22Rv1 (cell line): ENCODE data around the gene GLYATL1B.
"Not testable (repeated sequence)": the region's sequence is repeated elsewhere in the genome, so short reads cannot be mapped to it uniquely, and the experiment has no call there.

Experiments
- H3K27ac ChIP-seq: fragments of 450-650 bp; 2 replicates; pipeline ENCODE4 v1.5.1; 2017
- CTCF ChIP-seq: fragments of 450-650 bp; IDR thresholded peaks from 2 replicates; pipeline ENCODE4 v1.5.1; 2017; ENCODE audit warnings: mild to moderate bottlenecking
- ZFX ChIP-seq: fragments of 450-650 bp; IDR thresholded peaks from 2 replicates; pipeline ENCODE4 v1.6.1; 2017; ENCODE audit warnings: antibody characterized with exemption, borderline replicate concordance

The GLYATL1B gene

GRCh38 chr11:59069087-59069486 is 17.0 kb upstream of the GLYATL1B start:
- TF ChIP-seq CTCF (no peak), ZFX (no peak)
- H3K27ac ChIP-seq, result peak overlapping the region; percentile 80

- TF ChIP-seq CTCF (no peak), ZFX (no peak)
- no peak overlapping the region for H3K27ac ChIP-seq
Observed at GRCh38 chr11:59076876-59077571, 9.1 kb upstream of the GLYATL1B start.

DNA sequence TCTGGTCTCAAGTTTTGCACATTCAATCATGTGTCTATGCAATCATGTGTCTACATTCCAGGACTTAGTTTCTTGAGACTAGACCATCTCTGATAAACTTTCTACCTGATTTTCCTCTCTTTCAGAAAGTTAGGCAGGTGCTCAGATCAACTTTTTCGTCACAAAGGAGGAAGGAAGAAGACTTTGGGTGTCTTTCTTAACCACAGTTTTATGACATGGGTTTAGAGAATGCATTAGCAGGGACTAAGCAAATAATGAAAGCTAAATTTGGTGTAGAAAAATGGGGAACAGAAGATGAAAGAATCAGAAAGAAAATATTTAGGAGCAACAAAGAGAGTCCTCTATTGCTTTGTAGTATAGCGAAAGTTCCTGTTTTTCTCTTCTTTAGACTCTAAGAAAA is 7.7 kb upstream of the GLYATL1B start:
- H3K27ac ChIP-seq, result no peak overlapping the region
- no peak for TF ChIP-seq ZFX
- TF ChIP-seq CTCF, result no peak

DNA sequence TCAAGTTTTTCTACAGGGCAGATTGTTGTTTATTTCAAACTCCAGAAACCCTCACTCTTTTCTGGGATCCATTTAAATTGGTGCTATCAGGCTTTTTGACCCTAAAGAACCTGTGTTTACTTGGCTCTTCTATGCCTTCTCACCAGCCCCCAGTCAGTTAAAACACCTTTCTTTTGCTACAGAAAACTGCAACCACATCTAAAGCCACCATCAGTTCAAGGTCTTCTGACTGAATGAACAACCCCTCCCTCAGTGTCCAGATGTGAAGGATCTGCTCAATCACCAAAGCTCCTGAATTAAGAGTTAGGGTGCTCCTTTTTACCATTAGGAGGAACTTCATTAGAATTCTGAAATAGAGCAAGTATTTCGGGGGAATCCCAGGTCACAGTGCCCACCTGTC is 7.0 kb upstream of the GLYATL1B start:
- TF ChIP-seq ZFX (no peak), CTCF (no peak)
- H3K27ac ChIP-seq, result no peak overlapping the region

DNA sequence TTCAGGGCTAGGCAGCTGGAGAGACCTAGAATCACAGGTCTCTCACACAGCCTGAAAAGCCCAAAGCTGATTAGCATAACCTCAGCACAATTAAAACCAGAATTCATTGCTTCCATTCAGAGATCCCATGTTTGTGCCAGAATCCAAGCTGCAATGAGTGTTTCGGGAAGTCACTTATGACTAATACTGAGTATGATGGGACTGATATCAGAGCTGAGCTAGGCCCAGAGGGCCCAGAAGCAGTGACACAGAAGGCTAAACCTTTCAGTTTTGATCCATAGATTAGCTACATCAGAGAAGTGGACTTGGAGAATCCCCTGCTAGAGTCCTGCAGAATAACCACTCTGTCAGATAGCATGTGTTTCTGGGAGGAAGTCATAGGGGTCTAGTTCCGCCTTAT is 5.7 kb upstream of the GLYATL1B start:
- not testable (repeated sequence) for H3K27ac ChIP-seq

- not testable (repeated sequence) for H3K27ac ChIP-seq
Observed at GRCh38 chr11:59081430-59082020, 4.6 kb upstream of the GLYATL1B start.

DNA sequence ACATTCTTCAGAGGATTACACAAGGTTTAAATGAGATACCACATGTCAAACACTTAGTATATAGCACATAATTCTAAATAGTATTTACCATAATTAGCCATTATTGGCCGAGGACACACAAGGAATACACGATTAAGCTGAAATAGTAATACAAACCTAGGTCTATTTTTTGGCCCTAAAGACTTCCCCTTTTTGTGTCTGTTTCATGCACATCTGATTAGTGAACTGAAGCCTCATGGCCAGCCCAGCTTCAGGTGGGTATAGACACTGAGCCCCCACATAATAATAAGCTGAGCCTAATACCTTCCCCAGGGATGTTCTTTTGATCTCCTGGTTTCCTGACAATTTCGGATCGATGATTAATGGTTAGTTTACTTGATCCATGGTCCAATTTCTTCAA is 2.1 kb downstream of the GLYATL1B start:
- H3K27ac ChIP-seq, result no peak overlapping the region

GRCh38 chr11:59093576-59093975 is 7.5 kb downstream of the GLYATL1B start:
- not testable (repeated sequence) for H3K27ac ChIP-seq

More for the DNA sequence above, 2.1 kb downstream of the GLYATL1B start:
- TF ChIP-seq ZFX (no peak), CTCF (no peak)

DNA sequence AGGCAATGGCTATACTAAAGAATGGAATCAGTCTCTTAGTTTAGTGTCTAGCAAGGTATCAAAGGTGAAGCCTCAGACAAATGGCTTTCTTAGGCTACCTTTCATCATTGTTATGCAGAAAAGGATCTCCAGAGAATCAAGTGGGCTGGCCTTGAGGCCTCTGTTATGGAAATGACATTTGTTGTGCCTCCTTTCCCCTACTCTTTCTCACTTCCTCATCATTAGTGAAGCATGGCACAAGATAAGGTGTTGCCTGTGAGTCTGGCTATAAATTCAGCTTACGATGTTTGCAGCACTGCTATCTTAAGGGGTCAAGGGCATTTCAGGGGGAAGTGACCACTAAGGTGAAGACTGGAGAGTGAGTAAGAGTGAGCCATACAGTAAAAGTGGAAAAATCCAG is 9.1 kb downstream of the GLYATL1B start:
- H3K27ac ChIP-seq, result not testable (repeated sequence)

- H3K27ac ChIP-seq, result not testable (repeated sequence)
Observed at GRCh38 chr11:59095972-59096575, 10.0 kb downstream of the GLYATL1B start.
